Bone marrow (tissue), 2 donors: ENCODE measurements around the gene CACNA2D3.

Experiments used
- DNase-seq, 2 donors: peaks; one replicate each; lab custom pipeline; 2025; lab: John Stamatoyannopoulos, UW

Gene CACNA2D3

GRCh38 chr3:54676087-54676486 lies 553.7 kb downstream of the CACNA2D3 start:
- DNase-seq: no peak

- no peak for DNase-seq
Observed at GRCh38 chr3:54681706-54682105, 559.4 kb downstream of the CACNA2D3 start.

GRCh38 chr3:54685213-54685612 lies 562.9 kb downstream of the CACNA2D3 start:
- no peak for DNase-seq

- DNase-seq: no peak
Observed at GRCh38 chr3:54691289-54691771, 569.0 kb downstream of the CACNA2D3 start.

- no peak for DNase-seq
Observed at GRCh38 chr3:54696313-54696712, 574.0 kb downstream of the CACNA2D3 start.

GRCh38 chr3:54698054-54698453 lies 575.7 kb downstream of the CACNA2D3 start:
- DNase-seq: no peak

- no peak for DNase-seq
Observed at GRCh38 chr3:54703923-54704322, 581.6 kb downstream of the CACNA2D3 start.

- no peak for DNase-seq
Observed at GRCh38 chr3:54705730-54706129, 583.4 kb downstream of the CACNA2D3 start.

- no peak for DNase-seq
Observed at GRCh38 chr3:54706738-54707137, 584.4 kb downstream of the CACNA2D3 start.

- DNase-seq: no peak
Observed at GRCh38 chr3:54709785-54710184, 587.4 kb downstream of the CACNA2D3 start.

- DNase-seq: no peak
Observed at GRCh38 chr3:54710954-54711353, 588.6 kb downstream of the CACNA2D3 start.

GRCh38 chr3:54712539-54712938 lies 590.2 kb downstream of the CACNA2D3 start:
- DNase-seq: no peak

- DNase-seq: no peak
Observed at GRCh38 chr3:54713031-54713430, 590.7 kb downstream of the CACNA2D3 start.

- no peak for DNase-seq
Observed at GRCh38 chr3:54713455-54713854, 591.1 kb downstream of the CACNA2D3 start.

- no peak for DNase-seq
Observed at GRCh38 chr3:54714035-54714434, 591.7 kb downstream of the CACNA2D3 start.

GRCh38 chr3:54717506-54717905 lies 595.2 kb downstream of the CACNA2D3 start:
- DNase-seq: no peak

GRCh38 chr3:54719914-54720313 lies 597.6 kb downstream of the CACNA2D3 start:
- DNase-seq: no peak

GRCh38 chr3:54720604-54721003 lies 598.3 kb downstream of the CACNA2D3 start:
- no peak for DNase-seq

GRCh38 chr3:54731732-54732445 lies 609.5 kb downstream of the CACNA2D3 start:
- no peak for DNase-seq

GRCh38 chr3:54733106-54734006 lies 611.0 kb downstream of the CACNA2D3 start:
- no peak for DNase-seq

- no peak for DNase-seq
Observed at GRCh38 chr3:54736459-54736858, 614.1 kb downstream of the CACNA2D3 start.

- no peak for DNase-seq
Observed at GRCh38 chr3:54743755-54744154, 621.4 kb downstream of the CACNA2D3 start.

GRCh38 chr3:54744291-54744690 lies 621.9 kb downstream of the CACNA2D3 start:
- no peak for DNase-seq
